GM12865 (cell line): ENCODE data around the gene SLC5A10.

Source experiments
- DNase-seq: peaks from one replicate; pipeline ENCODE4 v3.0.0; 2010; ENCODE audit warnings: low read depth
- H3K4me3 ChIP-seq: 2 replicates; pipeline ENCODE4 v1.5.1; 2011; ENCODE audit warnings: mild to moderate bottlenecking, low read depth, low read length, control low read depth
- TF ChIP-seq, protein P1 (sequence below): IDR thresholded peaks from 2 replicates; pipeline ENCODE4 v1.5.1; 2011; ENCODE audit warnings: low read length, control low read depth, low read depth, inconsistent platforms; ENCODE audit not compliant: insufficient read depth; ENCODE audit errors: missing control alignments

The SLC5A10 gene

DNA sequence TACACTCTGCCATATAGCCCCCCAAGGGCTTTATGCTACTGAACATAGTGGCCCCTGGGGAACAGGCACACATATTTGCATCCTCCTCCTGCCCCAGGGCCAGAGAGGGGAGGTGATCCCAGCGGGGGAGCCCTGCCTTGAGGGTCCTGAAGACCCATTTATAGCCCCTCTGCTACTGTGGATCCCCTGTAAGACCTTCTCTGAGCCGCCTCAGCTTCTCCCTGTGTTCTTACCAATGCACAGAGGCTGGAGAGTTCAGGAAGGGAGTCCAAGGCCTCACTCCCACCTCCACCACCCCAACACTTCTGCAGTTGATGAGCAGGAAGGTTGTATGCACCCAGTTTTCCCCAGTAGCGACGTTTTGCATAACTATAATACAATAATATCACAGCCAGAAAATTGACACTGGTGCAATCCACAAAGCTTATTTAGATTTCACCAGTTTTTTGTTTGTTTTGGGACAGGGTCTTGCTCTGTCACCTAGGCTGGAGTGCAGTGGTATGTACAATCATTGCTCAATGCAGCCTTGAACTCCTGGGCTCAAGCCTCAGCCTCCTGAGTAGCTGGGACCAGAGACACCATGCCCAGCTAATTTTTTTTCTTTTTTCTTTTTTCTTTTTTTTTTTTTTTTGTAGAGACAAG is 53.9 kb downstream of the SLC5A10 start:
- H3K4me3 ChIP-seq = no peak overlapping the region
- DNase-seq = no peak
- TF ChIP-seq, protein P1, sequence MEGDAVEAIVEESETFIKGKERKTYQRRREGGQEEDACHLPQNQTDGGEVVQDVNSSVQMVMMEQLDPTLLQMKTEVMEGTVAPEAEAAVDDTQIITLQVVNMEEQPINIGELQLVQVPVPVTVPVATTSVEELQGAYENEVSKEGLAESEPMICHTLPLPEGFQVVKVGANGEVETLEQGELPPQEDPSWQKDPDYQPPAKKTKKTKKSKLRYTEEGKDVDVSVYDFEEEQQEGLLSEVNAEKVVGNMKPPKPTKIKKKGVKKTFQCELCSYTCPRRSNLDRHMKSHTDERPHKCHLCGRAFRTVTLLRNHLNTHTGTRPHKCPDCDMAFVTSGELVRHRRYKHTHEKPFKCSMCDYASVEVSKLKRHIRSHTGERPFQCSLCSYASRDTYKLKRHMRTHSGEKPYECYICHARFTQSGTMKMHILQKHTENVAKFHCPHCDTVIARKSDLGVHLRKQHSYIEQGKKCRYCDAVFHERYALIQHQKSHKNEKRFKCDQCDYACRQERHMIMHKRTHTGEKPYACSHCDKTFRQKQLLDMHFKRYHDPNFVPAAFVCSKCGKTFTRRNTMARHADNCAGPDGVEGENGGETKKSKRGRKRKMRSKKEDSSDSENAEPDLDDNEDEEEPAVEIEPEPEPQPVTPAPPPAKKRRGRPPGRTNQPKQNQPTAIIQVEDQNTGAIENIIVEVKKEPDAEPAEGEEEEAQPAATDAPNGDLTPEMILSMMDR = no peak

DNA sequence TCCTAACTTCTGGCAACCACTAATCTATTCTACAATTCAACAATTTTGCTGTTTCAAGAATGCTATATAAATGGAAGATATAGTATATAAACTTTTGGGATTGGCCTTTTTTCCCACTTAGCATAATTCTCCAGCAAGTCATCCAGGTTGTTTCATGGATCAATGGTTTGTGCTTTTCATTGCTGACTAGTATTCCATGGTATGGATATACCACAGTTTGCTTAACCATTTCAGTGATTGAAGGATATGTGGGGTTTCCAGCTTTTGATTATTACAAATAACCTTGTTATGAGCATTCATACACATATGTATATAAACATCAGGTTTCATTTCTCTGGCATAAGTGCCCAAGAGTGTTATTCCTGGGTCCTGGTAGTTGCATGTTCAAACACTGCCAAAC is 54.7 kb downstream of the SLC5A10 start:
- DNase-seq = no peak
- TF ChIP-seq, protein P1 = no peak
- no peak overlapping the region for H3K4me3 ChIP-seq

DNA sequence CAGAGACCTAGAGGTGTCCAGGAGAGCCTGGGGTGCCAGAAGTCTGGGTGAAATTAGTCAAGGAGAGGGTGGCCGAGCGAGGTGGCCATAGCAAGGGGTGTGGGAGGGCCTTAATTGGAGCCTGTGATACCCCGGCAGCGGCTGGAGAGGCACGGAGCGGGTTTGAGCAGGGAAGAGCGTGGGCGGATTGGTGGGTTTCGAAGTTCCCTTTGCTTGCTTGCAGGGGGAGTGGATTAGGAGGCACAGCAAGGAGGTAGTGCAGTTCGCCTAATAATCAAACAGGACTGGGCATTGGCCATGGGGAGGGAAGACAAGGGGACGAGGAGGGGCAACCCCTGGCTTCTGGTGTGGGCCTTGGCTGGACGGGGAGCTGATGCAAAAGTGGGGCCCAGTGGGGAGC is 58.0 kb downstream of the SLC5A10 start:
- no peak overlapping the region for H3K4me3 ChIP-seq
- TF ChIP-seq, protein P1 = no peak

DNA sequence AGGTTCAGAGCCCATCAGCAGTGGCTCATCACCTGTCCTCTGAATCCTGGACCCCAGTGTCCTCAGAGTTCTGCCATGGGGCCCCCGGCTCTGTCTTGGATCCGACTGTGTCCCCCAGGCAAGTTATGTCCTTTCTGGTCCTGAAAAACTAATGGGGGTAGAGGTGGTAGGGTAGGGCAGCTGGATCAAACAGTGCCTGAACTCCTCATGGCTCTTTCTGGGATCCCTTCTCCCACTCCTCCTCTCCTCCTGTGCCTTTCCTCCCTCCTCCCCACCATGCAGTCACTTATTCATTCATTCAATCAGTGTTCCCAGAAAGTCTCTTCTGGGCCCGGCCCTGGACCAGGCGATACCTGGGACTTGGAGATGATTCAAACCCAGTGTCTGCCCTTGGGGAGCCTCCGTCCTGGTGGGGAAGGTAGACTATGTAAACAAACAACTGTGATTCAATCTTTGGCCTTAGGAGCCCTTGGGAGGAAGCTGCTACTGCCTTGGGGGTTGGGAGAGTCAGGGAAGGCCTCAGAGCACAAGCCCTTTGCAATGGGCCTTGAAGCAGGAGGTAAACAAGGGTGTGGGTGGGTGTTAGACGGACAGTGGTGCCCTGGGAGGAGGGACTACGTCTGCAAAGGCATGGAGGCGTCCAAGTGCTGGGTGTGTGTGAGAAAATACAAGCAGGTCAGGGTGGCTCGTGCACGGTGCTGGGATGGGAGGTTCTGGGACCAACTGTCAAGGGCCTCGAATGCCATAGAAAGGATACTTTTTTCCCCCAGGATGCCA is 59.0 kb downstream of the SLC5A10 start:
- DNase-seq = no peak
- TF ChIP-seq, protein P1 = no peak
- no peak overlapping the region for H3K4me3 ChIP-seq

More for the DNA sequence above, 58.0 kb downstream of the SLC5A10 start:
- no peak for DNase-seq

DNA sequence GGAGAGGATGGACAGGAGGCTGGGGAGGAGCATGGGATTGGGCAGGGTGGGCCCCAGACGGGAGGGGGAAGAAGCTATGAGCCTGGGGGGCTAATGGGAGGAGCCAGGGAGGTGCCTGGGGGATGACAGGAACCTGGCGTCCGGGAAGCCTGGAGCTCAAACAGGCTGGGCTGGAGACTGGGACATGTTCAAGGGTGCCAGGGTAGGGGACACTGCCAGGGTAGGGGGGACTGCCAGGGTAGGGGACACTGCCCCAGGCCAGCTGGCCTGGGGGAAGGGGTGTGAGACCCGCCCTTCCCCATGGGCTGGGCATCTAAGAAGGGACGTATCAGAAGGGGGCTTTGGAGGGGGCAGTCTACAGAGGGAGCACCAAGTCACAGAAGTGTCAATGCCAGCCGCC is 59.6 kb downstream of the SLC5A10 start:
- DNase-seq = no peak
- H3K4me3 ChIP-seq = no peak overlapping the region
- TF ChIP-seq, protein P1 = no peak

DNA sequence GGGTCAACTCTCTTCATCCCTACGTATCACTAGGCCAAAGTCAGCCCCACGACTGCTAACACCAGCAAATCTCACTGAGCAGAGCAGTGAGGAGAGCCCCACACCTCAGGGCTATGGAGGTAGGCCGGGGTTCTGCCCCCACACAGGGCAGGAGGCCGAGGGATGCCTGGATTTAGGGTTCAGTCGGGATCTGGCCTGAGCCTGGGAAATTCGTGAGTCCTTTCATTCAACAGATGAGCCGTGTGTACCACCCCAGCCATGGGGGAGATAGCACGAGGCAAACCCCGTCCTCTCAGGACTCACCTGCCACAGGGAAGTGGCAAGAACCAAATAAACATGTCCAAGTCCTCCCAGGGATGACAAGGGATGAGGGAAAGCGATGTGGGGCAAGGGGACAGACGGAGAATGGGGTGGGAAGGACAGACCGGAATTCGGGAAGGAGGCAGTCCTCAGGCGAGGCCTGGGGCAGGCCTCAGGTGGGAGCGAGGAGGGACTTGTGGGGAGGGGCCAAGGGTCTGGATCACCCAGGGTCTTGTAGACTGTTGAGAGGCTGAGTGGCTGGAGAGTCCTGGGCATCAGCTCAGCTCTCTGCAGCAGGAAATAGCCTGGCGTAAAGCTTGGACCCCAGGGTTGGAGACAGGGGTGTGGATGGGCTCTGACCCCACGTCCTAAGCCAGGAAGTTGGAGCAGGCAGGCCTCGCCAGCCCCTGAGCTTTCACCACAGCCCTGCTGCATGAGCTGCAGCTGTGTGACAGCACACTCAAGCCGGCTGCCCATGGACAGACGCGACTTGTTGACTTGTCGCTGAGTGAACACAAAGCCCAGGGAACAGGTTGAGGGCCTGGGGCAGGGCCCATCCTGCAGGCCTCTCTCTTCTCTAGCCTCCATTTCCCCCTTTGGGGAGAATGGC is 60.5 kb downstream of the SLC5A10 start:
- no peak for DNase-seq
- TF ChIP-seq, protein P1 = no peak
- no peak overlapping the region for H3K4me3 ChIP-seq
